GM12875 (cell line): Measurements from ENCODE around the gene SLC16A5.
A peak's percentile ranks its signal among the peaks of the same experiment; 100 is the strongest.

Experiments used
- H3K4me3 ChIP-seq: one replicate; pipeline ENCODE4 v1.5.1; 2011; ENCODE audit warnings: low read depth, low read length, control low read depth
- TF ChIP-seq, protein P1 (sequence below): IDR thresholded peaks from 2 replicates; pipeline ENCODE4 v1.5.1; 2011; ENCODE audit warnings: low read depth, mild to moderate bottlenecking, control low read depth, inconsistent platforms, low read length, moderate library complexity, borderline replicate concordance; ENCODE audit not compliant: insufficient read depth

The SLC16A5 gene

GRCh38 chr17:75047398-75048098, 40.2 kb upstream of the SLC16A5 start:
- TF ChIP-seq, protein P1, sequence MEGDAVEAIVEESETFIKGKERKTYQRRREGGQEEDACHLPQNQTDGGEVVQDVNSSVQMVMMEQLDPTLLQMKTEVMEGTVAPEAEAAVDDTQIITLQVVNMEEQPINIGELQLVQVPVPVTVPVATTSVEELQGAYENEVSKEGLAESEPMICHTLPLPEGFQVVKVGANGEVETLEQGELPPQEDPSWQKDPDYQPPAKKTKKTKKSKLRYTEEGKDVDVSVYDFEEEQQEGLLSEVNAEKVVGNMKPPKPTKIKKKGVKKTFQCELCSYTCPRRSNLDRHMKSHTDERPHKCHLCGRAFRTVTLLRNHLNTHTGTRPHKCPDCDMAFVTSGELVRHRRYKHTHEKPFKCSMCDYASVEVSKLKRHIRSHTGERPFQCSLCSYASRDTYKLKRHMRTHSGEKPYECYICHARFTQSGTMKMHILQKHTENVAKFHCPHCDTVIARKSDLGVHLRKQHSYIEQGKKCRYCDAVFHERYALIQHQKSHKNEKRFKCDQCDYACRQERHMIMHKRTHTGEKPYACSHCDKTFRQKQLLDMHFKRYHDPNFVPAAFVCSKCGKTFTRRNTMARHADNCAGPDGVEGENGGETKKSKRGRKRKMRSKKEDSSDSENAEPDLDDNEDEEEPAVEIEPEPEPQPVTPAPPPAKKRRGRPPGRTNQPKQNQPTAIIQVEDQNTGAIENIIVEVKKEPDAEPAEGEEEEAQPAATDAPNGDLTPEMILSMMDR: no peak
- H3K4me3 ChIP-seq: peak overlapping the region; percentile 99

DNA sequence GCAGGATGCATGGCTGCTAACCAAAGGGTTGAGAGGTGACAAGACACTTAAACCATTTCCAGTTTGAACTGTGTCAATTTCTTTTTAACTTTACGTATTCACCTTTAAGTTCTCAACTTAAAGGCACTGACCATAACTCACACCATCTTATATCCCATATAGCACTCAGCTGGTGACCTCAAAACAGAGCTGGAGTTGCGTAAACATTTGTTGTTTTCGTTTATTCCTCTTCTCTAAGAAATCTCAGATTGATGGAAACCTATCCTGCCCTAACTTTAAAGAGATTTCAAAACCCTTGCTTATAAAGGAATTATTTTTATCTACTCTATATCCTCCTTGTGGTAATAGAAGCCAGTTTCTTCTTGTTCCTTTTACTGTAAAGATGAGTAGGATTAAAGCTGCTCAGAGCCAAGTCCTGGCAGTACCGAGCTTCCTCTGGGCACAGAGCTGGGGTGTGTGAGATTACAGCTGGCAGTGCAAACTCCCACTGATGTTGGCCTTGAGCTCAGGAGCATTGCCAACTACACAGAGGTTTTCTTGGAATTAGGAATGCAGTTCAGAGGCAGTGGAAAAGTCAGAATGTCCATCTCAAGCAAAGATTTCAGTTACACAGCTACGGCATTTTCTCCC, 39.4 kb upstream of the SLC16A5 start:
- TF ChIP-seq, protein P1: no peak
- peak overlapping the region; percentile 99 for H3K4me3 ChIP-seq

GRCh38 chr17:75049057-75049456, 38.7 kb upstream of the SLC16A5 start:
- TF ChIP-seq, protein P1: no peak
- H3K4me3 ChIP-seq: no peak overlapping the region

- no peak overlapping the region for H3K4me3 ChIP-seq
- TF ChIP-seq, protein P1: no peak
Observed at GRCh38 chr17:75049706-75050105, 38.0 kb upstream of the SLC16A5 start.

GRCh38 chr17:75051941-75052340, 35.8 kb upstream of the SLC16A5 start:
- TF ChIP-seq, protein P1: no peak
- no peak overlapping the region for H3K4me3 ChIP-seq

DNA sequence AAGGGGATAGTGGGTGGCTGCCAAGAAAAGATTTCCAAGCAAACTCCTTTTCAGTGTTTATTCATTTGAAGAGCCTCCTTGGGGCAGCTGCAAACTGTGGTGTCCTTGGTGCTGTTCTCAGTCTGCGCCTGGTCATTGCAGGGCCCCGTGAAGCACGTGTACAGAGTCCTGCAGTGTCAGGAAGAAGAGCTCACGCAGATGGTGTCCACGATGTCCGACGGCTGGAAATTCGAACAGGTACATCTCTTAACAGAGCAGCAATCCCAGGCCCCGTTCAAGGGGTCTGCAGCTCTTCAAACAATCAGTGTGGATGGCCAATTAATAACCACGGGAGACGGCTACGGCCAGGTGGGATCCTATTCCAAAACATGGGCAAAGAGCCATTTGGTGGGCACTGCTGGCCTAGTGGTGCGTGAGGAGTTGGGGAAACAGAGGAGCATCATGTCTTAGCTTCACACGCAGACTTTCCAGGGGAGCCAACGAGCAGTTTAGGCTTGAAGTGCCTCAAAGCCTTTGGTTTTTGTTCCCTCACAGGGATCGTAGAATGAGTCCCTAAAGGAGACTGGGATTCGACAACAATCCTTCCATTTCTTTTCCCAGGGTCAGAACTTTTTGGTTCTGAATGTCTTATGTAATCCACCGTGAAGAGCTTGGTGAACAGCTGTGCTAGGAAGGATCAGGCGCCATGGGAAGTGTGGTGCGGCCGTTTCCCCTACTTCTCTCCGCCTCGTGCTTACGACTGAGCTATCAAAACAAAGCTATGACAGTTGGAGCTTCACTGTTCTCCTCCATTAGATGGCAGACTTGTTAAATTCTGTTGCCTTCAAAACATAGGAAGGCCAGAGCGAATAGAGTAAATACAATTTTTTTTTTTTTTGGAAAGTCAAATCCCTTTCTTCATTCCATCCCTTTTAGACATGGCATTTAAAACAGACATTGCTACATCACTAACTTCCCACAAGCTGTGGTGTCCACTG, 28.1 kb upstream of the SLC16A5 start:
- TF ChIP-seq, protein P1: no peak
- no peak overlapping the region for H3K4me3 ChIP-seq
